H1 (cell line): ENCODE results near the gene PER2. TPM values are rescaled to one million over a fixed set of nuclear protein-coding genes. Genes with fewer than 3 reads are reported as not detected.
A peak's percentile ranks its signal among the peaks of the same experiment; 100 is the strongest.

Experiments
- CTCF ChIA-PET: fragments of 300-600 bp; sonication (Branson Sonifier 250); formaldehyde crosslinking; loops from one replicate; lab custom pipeline; 2021; ENCODE audit not compliant: partially characterized antibody; lab: Charles Lee
- POLR2A ChIA-PET: fragments of 300-600 bp; sonication (Branson Sonifier 250); formaldehyde crosslinking; loops from one replicate; lab custom pipeline; 2021; ENCODE audit warnings: inconsistent platforms; ENCODE audit not compliant: partially characterized antibody; lab: Charles Lee
- DNase-seq, 2 experiments: peaks; one replicate each; pipeline versions ENCODE4 v3.0.0 to v3.0.0-alpha.2; 2010 to 2022; ENCODE audit warnings: low spot score in 2 of 2, low read depth in 1 of 2, mixed read lengths in 1 of 2
- FAIRE-seq: peaks from 2 replicates; lab custom pipeline; 2011; peaks lifted over from hg19 to GRCh38; lab: Jason Lieb, UNC
- H2AFZ ChIP-seq: 2 replicates; pipeline ENCODE4 v1.8.1; 2012; ENCODE audit warnings: low read length, inconsistent platforms
- H2AK5ac ChIP-seq: 2 replicates; pipeline ENCODE4 v1.6.1; 2013; ENCODE audit warnings: low read depth, low read length
- H2BK120ac ChIP-seq: replicated peaks from 2 replicates; pipeline ENCODE3; 2013; ENCODE audit warnings: low read depth, low read length, inconsistent platforms
- H2BK12ac ChIP-seq: 2 replicates; pipeline ENCODE4 v1.6.1; 2013; ENCODE audit warnings: low read depth, low read length
- H2BK15ac ChIP-seq: 2 replicates; pipeline ENCODE4 v1.6.1; 2013; ENCODE audit warnings: low read length
- H2BK20ac ChIP-seq: 2 replicates; pipeline ENCODE4 v1.6.1; 2013; ENCODE audit warnings: low read length
- H2BK5ac ChIP-seq: 2 replicates; pipeline ENCODE4 v1.6.1; 2013; ENCODE audit warnings: low read depth, low read length
- H3K14ac ChIP-seq: 2 replicates; pipeline ENCODE4 v1.6.1; 2013; ENCODE audit warnings: inconsistent platforms; ENCODE audit not compliant: insufficient read length
- H3K18ac ChIP-seq: 2 replicates; pipeline ENCODE4 v1.6.1; 2013; ENCODE audit warnings: low read length; ENCODE audit errors: extremely low read depth
- H3K23ac ChIP-seq: 2 replicates; pipeline ENCODE4 v1.6.1; 2013; ENCODE audit warnings: inconsistent platforms; ENCODE audit not compliant: insufficient read length
- H3K23me2 ChIP-seq: 2 replicates; pipeline ENCODE4 v1.6.1; 2013; ENCODE audit warnings: low read depth, low read length
- H3K27ac ChIP-seq: 2 replicates; pipeline ENCODE4 v1.6.1; 2011; ENCODE audit warnings: low read depth, low read length, inconsistent platforms
- H3K27me3 ChIP-seq, 4 experiments: replicated peaks in 1 of 4; 1 replicate in 1 of 4; 2 replicates in 3 of 4; pipeline versions ENCODE4 v1.6.1 to v1.8.1; 2011 to 2013; ENCODE audit warnings: low read length in 3 of 4, mild to moderate bottlenecking in 3 of 4, inconsistent platforms in 2 of 4, mixed read lengths in 2 of 4, moderate library complexity in 1 of 4; ENCODE audit not compliant: control insufficient read depth in 3 of 4, insufficient read depth in 3 of 4; ENCODE audit errors: extremely low read depth in 1 of 4
- H3K36me3 ChIP-seq, 4 experiments: 2 replicates each; pipeline versions ENCODE4 v1.6.1 to v1.8.1; 2011 to 2013; ENCODE audit warnings: mild to moderate bottlenecking in 4 of 4, low read length in 3 of 4, moderate library complexity in 2 of 4, control low read depth in 1 of 4, inconsistent platforms in 1 of 4; ENCODE audit not compliant: insufficient read depth in 4 of 4, control insufficient read depth in 2 of 4
- H3K4ac ChIP-seq: replicated peaks from 2 replicates; pipeline ENCODE3; 2013; ENCODE audit warnings: low read length, low read depth, mixed read lengths, inconsistent platforms; ENCODE audit not compliant: insufficient read length
- H3K4me1 ChIP-seq, 4 experiments: replicated peaks in 1 of 4; 1 replicate in 1 of 4; 2 replicates in 3 of 4; pipeline versions ENCODE4 v1.6.1 to v1.8.1; 2011 to 2013; ENCODE audit warnings: low read length in 3 of 4, inconsistent platforms in 2 of 4, mixed read lengths in 1 of 4; ENCODE audit not compliant: insufficient read depth in 4 of 4, control insufficient read depth in 3 of 4
- H3K4me2 ChIP-seq, 2 experiments: 2 replicates each; pipeline versions ENCODE4 v1.6.1 to v1.8.1; 2011 to 2013; ENCODE audit warnings: low read depth in 2 of 2, low read length in 2 of 2, control low read depth in 1 of 2, inconsistent platforms in 1 of 2, mild to moderate bottlenecking in 1 of 2; ENCODE audit not compliant: insufficient read depth in 1 of 2
- H3K4me3 ChIP-seq, 4 experiments: fragments of 200-600, 300-600 bp in 1 of 4; sonication (generic), shearing (Covaris generic), sonication (Bioruptor Twin) in 1 of 4; 2 replicates each; pipeline versions ENCODE4 v1.5.1 to v1.8.1; 2011 to 2016; ENCODE audit warnings: low read length in 4 of 4, low read depth in 3 of 4, control low read depth in 2 of 4, inconsistent platforms in 2 of 4, mild to moderate bottlenecking in 2 of 4, mixed read lengths in 1 of 4, moderate library complexity in 1 of 4; ENCODE audit not compliant: insufficient read depth in 2 of 4; ENCODE audit errors: extremely low read depth in 1 of 4
- H3K56ac ChIP-seq: replicated peaks from 2 replicates; pipeline ENCODE3; 2013; ENCODE audit warnings: low read depth, mild to moderate bottlenecking, mixed read lengths, low read length, inconsistent platforms; ENCODE audit not compliant: insufficient read length
- H3K79me1 ChIP-seq: 2 replicates; pipeline ENCODE4 v1.6.1; 2013; ENCODE audit warnings: low read depth, low read length, control low read depth
- H3K79me2 ChIP-seq, 2 experiments: 2 replicates each; pipeline versions ENCODE4 v1.6.1 to v1.8.1; 2012 to 2013; ENCODE audit warnings: low read length in 2 of 2, mild to moderate bottlenecking in 2 of 2, inconsistent platforms in 1 of 2; ENCODE audit not compliant: insufficient read depth in 2 of 2, control insufficient read depth in 1 of 2
- H3K9ac ChIP-seq, 4 experiments: replicated peaks in 1 of 4; 1 replicate in 1 of 4; 2 replicates in 3 of 4; pipeline versions ENCODE4 v1.6.1 to v1.8.1; 2011 to 2013; ENCODE audit warnings: low read depth in 3 of 4, low read length in 3 of 4, control low read depth in 2 of 4, mild to moderate bottlenecking in 2 of 4, moderate library complexity in 2 of 4, inconsistent platforms in 1 of 4; ENCODE audit errors: extremely low read depth in 1 of 4
- H3K9me3 ChIP-seq, 2 experiments: 2 replicates each; pipeline versions ENCODE4 v1.6.1 to v1.8.1; 2012 to 2013; ENCODE audit warnings: mild to moderate bottlenecking in 2 of 2, moderate library complexity in 2 of 2, control low read depth in 1 of 2, inconsistent platforms in 1 of 2, low read depth in 1 of 2, low read length in 1 of 2, mixed read lengths in 1 of 2; ENCODE audit not compliant: insufficient read depth in 2 of 2
- H4K20me1 ChIP-seq, 2 experiments: replicated peaks in 1 of 2; 2 replicates each; pipeline versions ENCODE3 to v1.8.1; 2011 to 2013; ENCODE audit warnings: inconsistent platforms in 2 of 2, low read length in 2 of 2, mild to moderate bottlenecking in 1 of 2; ENCODE audit not compliant: insufficient read depth in 2 of 2, control insufficient read depth in 1 of 2
- H4K5ac ChIP-seq: 2 replicates; pipeline ENCODE4 v1.6.1; 2013; ENCODE audit warnings: low read length, low read depth, mixed read lengths, inconsistent platforms; ENCODE audit not compliant: insufficient read length
- H4K8ac ChIP-seq: 2 replicates; pipeline ENCODE4 v1.8.0; 2013; ENCODE audit warnings: mild to moderate bottlenecking, moderate library complexity, low read length, inconsistent platforms; ENCODE audit not compliant: insufficient read depth; ENCODE audit errors: extremely low read depth
- H4K91ac ChIP-seq: replicated peaks from 2 replicates; pipeline ENCODE3; 2013; ENCODE audit warnings: low read length, mixed read lengths, inconsistent platforms; ENCODE audit not compliant: insufficient read length
- CBX8 ChIP-seq: fragments of 300-800, 300-1000 bp; sonication (generic); IDR thresholded peaks from 2 replicates; pipeline ENCODE4 v1.7.1; 2016; ENCODE audit warnings: low read depth, low read length, borderline replicate concordance
- CREB1 ChIP-seq: IDR thresholded peaks from 2 replicates; pipeline ENCODE4 v1.6.1; 2012; ENCODE audit warnings: inconsistent platforms
- EP300 ChIP-seq, 2 experiments: IDR thresholded peaks; 1 replicate in 1 of 2; 2 replicates in 1 of 2; pipeline ENCODE4 v1.6.1; 2011 to 2012; ENCODE audit warnings: low read depth in 2 of 2, low read length in 2 of 2, mild to moderate bottlenecking in 2 of 2, borderline replicate concordance in 1 of 2, inconsistent platforms in 1 of 2, moderate library complexity in 1 of 2
- EZH2 ChIP-seq: fragments of 200-600 bp; sonication (generic); IDR thresholded peaks from 2 replicates; pipeline ENCODE4 v1.7.1; 2012; ENCODE audit warnings: low read depth, mild to moderate bottlenecking, moderate library complexity, low read length, inconsistent platforms; ENCODE audit not compliant: severe bottlenecking
- GTF2F1 ChIP-seq: IDR thresholded peaks from 2 replicates; pipeline ENCODE4 v1.6.1; 2012; ENCODE audit warnings: low read depth, low read length, improper control_type of control experiment, borderline replicate concordance
- HDAC2 ChIP-seq, 2 experiments: fragments of 300-600 bp in 1 of 2; sonication (generic) in 1 of 2; IDR thresholded peaks; 2 replicates each; pipeline ENCODE4 v1.6.1; 2011 to 2012; ENCODE audit warnings: low read depth in 2 of 2, low read length in 2 of 2, mild to moderate bottlenecking in 2 of 2, moderate library complexity in 2 of 2, borderline replicate concordance in 1 of 2, inconsistent platforms in 1 of 2
- POLR2A ChIP-seq, 2 experiments: IDR thresholded peaks; 1 replicate in 1 of 2; 2 replicates in 1 of 2; pipeline ENCODE4 v1.6.1; 2011; ENCODE audit warnings: low read depth in 2 of 2, low read length in 2 of 2, mild to moderate bottlenecking in 2 of 2; ENCODE audit errors: control extremely low read depth in 1 of 2
- RBBP5 ChIP-seq: IDR thresholded peaks from 2 replicates; pipeline ENCODE4 v1.7.1; 2012; ENCODE audit warnings: low read depth, mild to moderate bottlenecking, inconsistent platforms, low read length, moderate library complexity, borderline replicate concordance
- SAP30 ChIP-seq: fragments of 300-600 bp; sonication (generic); IDR thresholded peaks from 2 replicates; pipeline ENCODE4 v1.7.1; 2012; ENCODE audit warnings: low read length, moderate library complexity, mild to moderate bottlenecking, inconsistent platforms; ENCODE audit not compliant: insufficient read depth, insufficient replicate concordance
- TCF12 ChIP-seq: IDR thresholded peaks from 2 replicates; pipeline ENCODE4 v1.6.1; 2011; ENCODE audit warnings: low read depth, mild to moderate bottlenecking, low read length
- TEAD4 ChIP-seq: IDR thresholded peaks from 2 replicates; pipeline ENCODE4 v1.6.1; 2012; ENCODE audit warnings: low read depth, low read length, inconsistent platforms, mixed read lengths
- WGBS, 2 experiments: shearing (Covaris generic) in 1 of 2; methylation state at CpG; one replicate each; pipeline versions ENCODE4 v1.1.6 to v1.1.7; 2013 to 2015; ENCODE audit warnings: low lambda C conversion rate in 2 of 2, mixed read lengths in 2 of 2, inconsistent platforms in 1 of 2, low coverage in 1 of 2, missing lambda C conversion rate in 1 of 2; ENCODE audit not compliant: insufficient replicate concordance in 2 of 2, insufficient coverage in 1 of 2, insufficient read length in 1 of 2; ENCODE audit errors: extremely low coverage in 1 of 2, missing lambda C conversion rate in 1 of 2; 5-methylcytosine and 5-hydroxymethylcytosine counted together
- polyA plus RNA-seq, 7 experiments: library from polyadenylated mRNA; depleted of rRNA in 3 of 7; stranded (reverse) in 5 of 7; unstranded in 2 of 7; fragments of >200 nt in 5 of 7; fragments of 200-250 nt in 2 of 7; gene quantifications; 1 replicate in 5 of 7; 2 replicates in 1 of 7; 4 replicates in 1 of 7; pipeline versions ENCODE4 v1.2.1 to v1.2.3, GENCODE V29; 2011 to 2013; ENCODE audit warnings: missing spikeins in 2 of 7, mixed read lengths in 2 of 7
- total RNA-seq: library from RNA; stranded (reverse); fragmentation: NEBNext Ultra II Directional; extraction: Animal tissue kit (Norgen Biotek cat#: 25700); gene quantifications from 2 replicates; pipeline ENCODE4 v1.2.1, GENCODE V29; 2021
- TF ChIP-seq, protein P1 (sequence below): IDR thresholded peaks from 2 replicates; pipeline ENCODE4 v1.6.1; 2011; ENCODE audit warnings: low read length, improper control_type of control experiment

PER2 gene
- total and polyA plus RNA-seq, 2 of the 8 experiments (the other 6 are each of a cell fraction or from before 2014, with no cell fraction given): 0.91 to 5.5 TPM

DNA sequence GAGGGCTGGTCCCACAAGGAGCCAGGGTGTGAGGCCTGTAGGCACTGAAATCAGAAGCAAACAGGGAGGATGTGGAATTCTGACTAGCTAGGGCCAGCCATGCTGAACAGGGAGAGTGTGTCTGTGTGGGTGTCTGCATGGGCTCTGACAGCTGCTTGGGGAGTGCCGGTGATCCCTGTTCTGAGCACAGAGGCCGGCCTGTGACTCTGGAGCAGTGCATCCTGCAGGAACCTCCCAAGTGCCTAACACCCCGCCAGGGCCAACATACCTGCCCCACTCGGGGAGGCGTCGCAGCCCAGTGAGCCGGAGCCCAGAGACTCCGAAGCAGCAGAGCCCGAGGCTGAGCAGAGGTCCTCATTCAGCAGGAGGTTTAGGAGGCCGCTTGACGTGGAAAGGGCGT, 37.1 kb downstream of the PER2 start:
- H3K56ac ChIP-seq: no peak overlapping the region
- peaks cover 0 to 3% (median 0%) of the 10 kb centered on the region in 4 experiments; a peak in 2 of 8 replicates for H3K36me3 ChIP-seq
- 82% methylated on average over 11 of the region's 12 CpGs; no CpG with 5 or more reads in 1 of the 2 experiments for WGBS, 2 experiments
- no peak overlapping the region for H2BK12ac ChIP-seq
- H3K4me3 ChIP-seq: no peak overlapping the region
- no peaks in the 10 kb centered on the region for H4K20me1 ChIP-seq
- no peak overlapping the region for H2AK5ac ChIP-seq
- no peak overlapping the region for H2BK120ac ChIP-seq
- H3K23ac ChIP-seq: no peak overlapping the region
- no peaks in the 10 kb centered on the region for H3K27me3 ChIP-seq
- H3K18ac ChIP-seq: no peak overlapping the region
- peak overlapping the region; percentile 15; the same call in 1 of the 2 replicates for H4K8ac ChIP-seq
- no peak overlapping the region for H2BK15ac ChIP-seq
- H2BK5ac ChIP-seq: no peak overlapping the region
- no peaks in the 10 kb centered on the region for H3K79me1 ChIP-seq
- H3K9me3 ChIP-seq: no peaks in the 10 kb centered on the region
- no peaks in the 10 kb centered on the region for H3K79me2 ChIP-seq
- no peaks in the 10 kb centered on the region for H3K23me2 ChIP-seq
- CTCF ChIA-PET: interaction anchor here (16.7 kb wide), 1 partner anchor 10 kb away, joined by 208 read pairs; no protein-coding TSS in a partner anchor
- no peak overlapping the region for H3K4ac ChIP-seq
- POLR2A ChIA-PET: interaction anchor here (4.2 kb wide), 1 partner anchor 11 kb away, joined by 21 read pairs; the partner anchor contains the start of gene HES6
- H3K4me1 ChIP-seq: no peaks in the 10 kb centered on the region; a peak in 1 of 7 replicates
- no peak overlapping the region for H2AFZ ChIP-seq
- no peak overlapping the region for H3K14ac ChIP-seq
- no peak overlapping the region for H2BK20ac ChIP-seq
- TF ChIP-seq POLR2A (IDR thresholded peaks at IDR 0.05; ENCODE audit: control extremely low read depth in 1 of 2, low read depth in 2 of 2, low read length in 2 of 2) (no peak), CBX8 (no peak), RBBP5 (no peak), SAP30 (no peak), GTF2F1 (no peak), EZH2 (no peak), EP300 (IDR thresholded peaks at IDR 0.05; ENCODE audit: borderline replicate concordance in 1 of 2, low read depth in 2 of 2, low read length in 2 of 2) (no peak), TCF12 (no peak), HDAC2 (IDR thresholded peaks at IDR 0.05; ENCODE audit: borderline replicate concordance in 1 of 2, low read depth in 2 of 2, low read length in 2 of 2) (no peak), CREB1 (no peak), TEAD4 (no peak)
- TF ChIP-seq, protein P1, sequence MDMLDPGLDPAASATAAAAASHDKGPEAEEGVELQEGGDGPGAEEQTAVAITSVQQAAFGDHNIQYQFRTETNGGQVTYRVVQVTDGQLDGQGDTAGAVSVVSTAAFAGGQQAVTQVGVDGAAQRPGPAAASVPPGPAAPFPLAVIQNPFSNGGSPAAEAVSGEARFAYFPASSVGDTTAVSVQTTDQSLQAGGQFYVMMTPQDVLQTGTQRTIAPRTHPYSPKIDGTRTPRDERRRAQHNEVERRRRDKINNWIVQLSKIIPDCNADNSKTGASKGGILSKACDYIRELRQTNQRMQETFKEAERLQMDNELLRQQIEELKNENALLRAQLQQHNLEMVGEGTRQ: no peak
- no peak overlapping the region for H3K4me2 ChIP-seq
- H4K5ac ChIP-seq: no peak overlapping the region
- no peak overlapping the region for H4K91ac ChIP-seq
- FAIRE-seq (no peak), DNase-seq (no peak)
- no peak overlapping the region for H3K9ac ChIP-seq
- no peak overlapping the region for H3K27ac ChIP-seq
